HL-60 (cell line): ENCODE data around the gene USP3.

Experiments used
- DNase-seq, 2 experiments: peaks; one replicate each; pipeline ENCODE4 v3.0.0-alpha.2; 2010 to 2020; ENCODE audit warnings: low read depth in 1 of 2, low spot score in 1 of 2
- H3K27ac ChIP-seq: fragments of 250-450 bp; sonication (Bioruptor Pico); replicated peaks from 2 replicates; pipeline ENCODE4 v1.5.1; 2020; ENCODE audit warnings: mild to moderate bottlenecking, moderate library complexity
- H3K27me3 ChIP-seq: fragments of 250-450 bp; sonication (Bioruptor Pico); 2 replicates; pipeline ENCODE4 v1.5.1; 2021; ENCODE audit warnings: mild to moderate bottlenecking, moderate library complexity; ENCODE audit not compliant: insufficient read depth, poor library complexity, severe bottlenecking
- H3K4me3 ChIP-seq: replicated peaks from 2 replicates; pipeline ENCODE4 v1.5.1; 2011; ENCODE audit warnings: mild to moderate bottlenecking, control low read depth, low read length; ENCODE audit not compliant: insufficient read depth
- CTCF ChIP-seq: IDR thresholded peaks from one replicate; pipeline ENCODE4 v1.5.1; 2011; ENCODE audit warnings: low read length, control low read depth, inconsistent platforms; ENCODE audit not compliant: insufficient read depth
- GABPA ChIP-seq: IDR thresholded peaks from 2 replicates; pipeline ENCODE4 v1.6.1; 2012; ENCODE audit warnings: low read depth
- POLR2AphosphoS5 ChIP-seq: IDR thresholded peaks from 2 replicates; pipeline ENCODE4 v1.6.1; 2012; ENCODE audit warnings: low read depth
- REST ChIP-seq: IDR thresholded peaks from 2 replicates; pipeline ENCODE4 v1.6.1; 2012; ENCODE audit warnings: low read depth; ENCODE audit not compliant: insufficient replicate concordance
- SPI1 ChIP-seq: IDR thresholded peaks from 2 replicates; pipeline ENCODE4 v1.6.1; 2012; ENCODE audit warnings: low read depth, mild to moderate bottlenecking, borderline replicate concordance

Gene USP3

DNA sequence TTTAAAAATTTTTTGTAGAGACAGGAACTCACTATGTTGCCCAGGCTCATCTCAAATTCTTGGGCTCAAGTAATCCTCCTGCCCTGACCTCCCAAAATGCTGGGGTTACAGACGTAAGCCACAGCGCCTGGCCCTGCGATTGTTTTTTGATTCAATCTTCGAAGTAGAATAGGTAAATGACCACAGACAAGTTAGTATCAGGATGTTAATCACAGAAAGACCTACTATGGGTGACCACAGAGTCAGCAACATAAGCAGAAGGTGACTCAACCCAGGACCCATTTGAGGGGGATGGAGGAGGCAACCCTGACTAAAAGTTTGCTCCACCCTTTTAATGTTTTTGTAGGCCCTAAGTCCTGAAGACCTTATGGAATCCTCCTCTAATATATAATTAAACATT, 10.0 kb upstream of the USP3 start:
- Histone ChIP-seq H3K4me3 (no peak overlapping the region), H3K27me3 (peaks cover 26% of the 10 kb centered on the region), H3K27ac (no peak overlapping the region)
- TF ChIP-seq CTCF (no peak), SPI1 (no peak), REST (no peak), GABPA (no peak), POLR2AphosphoS5 (no peak)
- DNase-seq: no peak

DNA sequence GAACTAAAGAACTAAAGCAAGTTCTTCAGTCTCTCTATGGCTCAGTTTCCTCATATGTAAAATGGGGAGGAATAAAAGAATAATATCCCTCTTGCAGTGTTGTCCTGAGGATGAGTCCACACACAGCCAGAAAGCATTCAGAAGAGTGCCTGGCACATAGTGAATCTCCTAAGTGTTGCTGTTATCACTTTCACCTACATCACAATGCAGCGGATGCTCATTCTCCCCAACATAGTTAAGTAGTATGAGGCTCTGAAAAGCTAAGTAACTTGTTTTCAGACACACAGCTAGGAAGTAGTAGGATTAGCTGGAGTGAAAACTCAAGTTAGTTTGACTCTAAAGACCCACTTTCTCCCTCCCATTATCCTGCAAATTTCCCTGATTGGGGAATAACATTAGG, 9.1 kb upstream of the USP3 start:
- H3K27ac ChIP-seq: no peak overlapping the region
- H3K27me3 ChIP-seq: peaks cover 26% of the 10 kb centered on the region
- TF ChIP-seq SPI1 (no peak), CTCF (no peak), GABPA (no peak), REST (no peak), POLR2AphosphoS5 (no peak)
- DNase-seq: no peak
- no peak overlapping the region for H3K4me3 ChIP-seq

- no peak overlapping the region for H3K27ac ChIP-seq
- H3K4me3 ChIP-seq: no peak overlapping the region
- no peak for DNase-seq
- TF ChIP-seq GABPA: no peak
- TF ChIP-seq REST: no peak
- peaks cover 26% of the 10 kb centered on the region for H3K27me3 ChIP-seq
These were observed 8.5 kb upstream of the USP3 start for GRCh38 chr15:63495780-63496488.
